ENCODE results near the gene PLXNB2.

- TF ChIP-seq RARB (CRISPR knock-in tag; IDR thresholded peaks at IDR 0.05) (no peak), ZNF8 (CRISPR knock-in tag; IDR thresholded peaks at IDR 0.05) (no peak), PPARA (CRISPR knock-in tag; IDR thresholded peaks at IDR 0.05; ENCODE audit: borderline replicate concordance) (no peak), PATZ1 (CRISPR knock-in tag; IDR thresholded peaks at IDR 0.05; ENCODE audit: borderline replicate concordance) (no peak), ZFP30 (CRISPR knock-in tag; IDR thresholded peaks at IDR 0.05) (no peak)
Measured at GRCh38 chr22:50243685-50244419, 63.6 kb downstream of the PLXNB2 start.
